Right kidney (tissue), 1 donor: ENCODE measurements around the gene SLMAP.
"Not testable (repeated sequence)": the region's sequence is repeated elsewhere in the genome, so short reads cannot be mapped to it uniquely, and the experiment has no call there.

Experiments used
- DNase-seq: peaks from one replicate; pipeline ENCODE4 v3.0.0-alpha.2; 2016

Gene SLMAP

GRCh38 chr3:57832486-57832885 is 76.4 kb downstream of the SLMAP start:
- no peak for DNase-seq

DNA sequence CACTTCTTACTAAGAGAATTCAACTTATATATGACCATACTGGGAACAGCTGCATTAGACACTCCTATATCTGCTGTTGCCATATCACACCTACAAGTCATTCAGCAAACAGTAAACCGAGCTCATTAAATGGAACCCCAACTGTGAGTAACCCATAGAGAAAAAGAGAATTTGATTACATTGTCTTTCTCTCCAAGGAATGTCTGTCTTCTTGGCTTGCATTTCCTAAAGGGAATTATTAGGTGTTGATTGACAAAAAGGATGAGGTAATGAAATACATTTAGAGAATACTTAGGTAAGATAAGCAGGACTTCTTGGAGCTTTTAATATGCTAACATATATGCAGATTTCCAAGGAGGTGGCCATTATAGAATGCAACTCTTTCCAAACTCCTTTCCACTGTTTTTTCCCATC is 76.8 kb downstream of the SLMAP start:
- no peak for DNase-seq

DNA sequence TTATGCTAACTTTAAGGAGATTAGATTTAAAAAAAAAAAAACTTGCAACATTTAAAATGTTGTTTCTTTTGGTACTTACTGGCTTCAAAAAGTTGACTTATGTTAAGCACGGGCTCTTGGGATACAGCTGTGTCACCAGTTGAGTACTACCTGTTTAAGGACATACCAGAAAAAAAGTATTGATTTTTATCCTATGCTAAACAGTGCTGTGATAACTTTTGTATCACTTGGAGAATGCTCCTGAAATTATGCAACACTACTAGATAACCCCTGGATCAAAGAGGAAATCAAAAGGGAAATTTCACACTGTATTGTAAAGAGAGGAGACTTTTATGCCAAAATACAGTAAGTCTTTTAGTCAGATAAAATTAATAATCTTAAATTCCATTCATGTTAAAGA is 77.7 kb downstream of the SLMAP start:
- no peak for DNase-seq

GRCh38 chr3:57837686-57838085 is 81.6 kb downstream of the SLMAP start:
- DNase-seq = no peak

- DNase-seq = no peak
Measured at GRCh38 chr3:57838627-57839026, 82.5 kb downstream of the SLMAP start.

DNA sequence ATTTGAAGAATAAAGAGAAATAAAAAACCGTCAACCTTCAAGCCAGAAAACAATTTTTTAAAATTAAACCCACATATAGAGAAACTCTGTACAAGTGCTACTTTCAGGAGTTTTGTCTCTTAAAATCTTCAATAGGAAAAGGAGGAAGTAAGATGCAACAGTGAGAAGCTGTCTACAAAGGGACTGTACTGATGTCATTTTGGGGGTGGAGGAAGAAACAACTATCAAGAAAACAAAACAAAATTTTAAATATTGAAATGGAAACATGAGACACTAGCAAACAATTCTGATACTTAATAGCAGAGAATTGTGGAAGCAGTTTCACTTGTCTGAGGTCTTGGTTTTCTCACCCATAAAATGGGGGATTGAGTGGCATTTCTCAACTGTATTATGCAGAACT is 84.4 kb downstream of the SLMAP start:
- no peak for DNase-seq

GRCh38 chr3:57841818-57842217 is 85.7 kb downstream of the SLMAP start:
- DNase-seq = no peak

GRCh38 chr3:57848177-57848738 is 92.1 kb downstream of the SLMAP start:
- no peak for DNase-seq

DNA sequence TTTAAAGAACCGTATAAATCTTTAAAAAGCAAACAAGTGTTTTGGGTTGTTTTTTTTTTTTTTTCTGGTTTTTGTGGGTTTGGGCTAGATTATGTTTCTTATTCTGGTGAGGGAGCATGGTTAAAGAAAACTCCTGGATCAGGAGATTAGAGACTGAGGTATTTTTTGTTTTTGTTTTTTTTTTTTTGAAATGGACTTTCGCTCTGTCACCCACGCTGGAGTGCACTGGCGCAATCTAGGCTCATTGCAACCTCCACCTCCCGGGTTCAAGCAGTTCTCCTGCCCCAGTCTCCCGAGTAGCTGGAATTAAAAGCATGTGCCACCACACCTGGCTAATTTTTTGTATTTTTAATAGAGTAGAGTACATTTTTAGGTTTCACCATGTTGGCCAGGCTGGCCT is 95.2 kb downstream of the SLMAP start:
- no peak for DNase-seq

GRCh38 chr3:57852896-57853295 is 96.8 kb downstream of the SLMAP start:
- no peak for DNase-seq

DNA sequence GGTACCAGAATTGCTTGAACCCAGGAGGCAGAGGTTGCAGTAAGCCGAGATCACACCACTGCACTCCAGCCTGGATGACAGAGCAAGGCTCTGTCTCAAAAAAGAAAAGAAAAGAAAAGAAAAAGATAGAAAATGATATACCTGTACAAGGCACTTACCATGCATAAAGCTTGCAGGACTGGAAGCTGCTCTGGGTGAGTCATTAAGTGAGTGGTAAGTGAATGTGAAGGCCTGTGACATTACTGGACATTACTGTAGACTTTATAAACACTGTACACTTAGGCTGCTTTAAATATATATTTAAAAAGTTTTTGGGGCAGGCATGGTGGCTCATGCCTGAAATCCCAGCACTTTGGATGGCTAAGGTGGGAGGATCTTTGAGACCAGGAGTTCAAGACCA is 99.2 kb downstream of the SLMAP start:
- no peak for DNase-seq

- DNase-seq = no peak
Measured at GRCh38 chr3:57855943-57856342, 99.8 kb downstream of the SLMAP start.

DNA sequence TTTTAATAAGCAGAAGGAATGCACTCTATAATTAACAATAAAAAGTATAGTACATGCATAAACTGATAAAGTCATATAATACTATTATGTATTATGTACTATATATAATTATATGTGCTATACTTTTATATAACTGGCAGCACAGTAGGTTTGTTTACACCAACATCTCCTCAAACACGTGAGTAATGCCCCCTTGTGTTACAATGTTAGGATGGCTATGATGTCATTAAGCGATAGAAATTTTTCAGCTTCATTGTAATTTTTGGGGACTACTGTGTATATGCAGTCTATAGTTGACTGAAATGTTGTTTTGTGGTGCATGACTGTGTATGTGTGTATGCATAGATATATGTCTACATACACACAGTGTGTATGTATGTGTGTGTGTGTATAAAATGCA is 100.6 kb downstream of the SLMAP start:
- DNase-seq = no peak

DNA sequence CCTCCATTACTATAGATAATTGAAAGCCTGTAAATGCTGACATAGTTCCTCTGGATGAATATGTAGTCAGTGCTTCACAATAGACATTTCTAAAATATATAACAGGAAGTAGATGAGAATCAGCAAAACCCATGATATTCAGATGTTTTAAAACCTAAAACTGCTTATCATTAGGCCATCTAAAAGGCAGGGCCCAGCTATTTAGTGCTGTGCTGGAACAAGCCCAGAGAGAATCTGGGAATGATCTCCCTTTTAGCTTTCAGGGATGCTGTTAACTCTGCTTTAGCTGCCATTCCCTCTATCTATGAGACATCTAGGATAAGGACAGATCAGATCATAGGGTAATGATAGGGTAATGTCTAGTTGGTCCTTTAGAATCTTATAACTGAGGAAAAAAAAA is 106.8 kb downstream of the SLMAP start:
- DNase-seq = no peak

DNA sequence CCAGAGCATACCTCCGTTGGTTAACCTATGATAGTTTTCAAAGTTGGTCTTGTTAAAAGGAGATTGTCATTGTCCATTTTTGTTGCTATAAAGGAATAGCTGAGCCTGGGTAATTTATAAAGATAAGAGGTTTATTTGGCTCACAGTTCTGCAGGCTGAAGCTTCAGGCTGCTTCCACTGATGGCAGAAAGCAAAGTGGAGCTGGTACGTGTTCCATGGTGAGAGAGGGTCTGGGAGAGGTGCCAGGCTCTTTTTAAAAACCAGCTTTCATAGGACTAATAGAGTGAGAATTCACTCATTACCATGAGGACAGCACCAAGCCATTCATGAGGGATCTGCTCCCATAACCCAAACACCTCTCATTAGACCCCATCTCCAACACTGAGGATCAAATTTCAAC is 107.3 kb downstream of the SLMAP start:
- DNase-seq = no peak

- DNase-seq = no peak
Measured at GRCh38 chr3:57864853-57865252, 108.7 kb downstream of the SLMAP start.

DNA sequence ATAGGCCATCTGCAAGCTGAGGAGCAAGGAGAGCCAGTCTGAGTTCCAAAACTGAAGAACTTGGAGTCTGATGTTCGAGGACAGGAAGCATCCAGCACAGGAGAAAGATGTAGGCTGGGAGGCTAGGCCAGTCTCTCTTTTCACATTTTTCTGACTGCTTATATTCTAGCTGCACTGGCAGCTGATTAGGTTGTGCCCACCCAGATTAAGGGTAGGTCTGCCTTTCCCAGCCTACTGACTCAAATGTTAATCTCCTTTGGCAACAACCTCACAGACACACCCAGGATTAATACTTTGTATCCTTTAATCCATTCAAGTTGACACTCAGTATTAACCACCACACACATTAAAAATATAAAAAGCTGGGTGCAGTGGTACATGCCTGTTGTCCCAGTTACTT is 113.0 kb downstream of the SLMAP start:
- not testable (repeated sequence) for DNase-seq

- no peak for DNase-seq
Measured at GRCh38 chr3:57872606-57873005, 116.5 kb downstream of the SLMAP start.

- no peak for DNase-seq
Measured at GRCh38 chr3:57876632-57877031, 120.5 kb downstream of the SLMAP start.

- DNase-seq = no peak
Measured at GRCh38 chr3:57877116-57877515, 121.0 kb downstream of the SLMAP start.

- not testable (repeated sequence) for DNase-seq
Measured at GRCh38 chr3:57884436-57884835, 128.3 kb downstream of the SLMAP start.

- DNase-seq = no peak
Measured at GRCh38 chr3:57889807-57890206, 133.7 kb downstream of the SLMAP start.

GRCh38 chr3:57890874-57891273 is 134.8 kb downstream of the SLMAP start:
- DNase-seq = no peak

- no peak for DNase-seq
Measured at GRCh38 chr3:57892423-57892822, 136.3 kb downstream of the SLMAP start.

DNA sequence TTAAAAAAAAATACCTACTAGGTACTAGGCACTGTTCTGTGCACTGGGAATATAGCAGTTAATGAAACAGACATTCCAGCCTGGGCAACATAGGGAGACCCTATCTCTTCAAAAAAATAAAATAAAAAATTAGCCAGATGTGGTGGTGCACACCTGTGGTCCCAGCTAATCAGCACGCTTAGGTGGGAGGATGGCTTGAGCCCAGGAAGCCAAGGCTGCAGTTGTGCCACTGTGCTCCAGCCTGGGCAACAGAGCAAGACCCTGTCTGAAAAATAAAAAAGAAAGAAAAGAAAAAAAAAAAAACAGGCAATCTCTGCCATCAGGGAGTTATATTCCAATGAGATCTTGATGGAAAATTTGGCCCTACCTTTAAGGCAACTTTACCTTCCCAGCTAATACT is 137.0 kb downstream of the SLMAP start:
- DNase-seq = no peak
